ENCODE data around the gene SLC22A12.

SLC22A12 gene

DNA sequence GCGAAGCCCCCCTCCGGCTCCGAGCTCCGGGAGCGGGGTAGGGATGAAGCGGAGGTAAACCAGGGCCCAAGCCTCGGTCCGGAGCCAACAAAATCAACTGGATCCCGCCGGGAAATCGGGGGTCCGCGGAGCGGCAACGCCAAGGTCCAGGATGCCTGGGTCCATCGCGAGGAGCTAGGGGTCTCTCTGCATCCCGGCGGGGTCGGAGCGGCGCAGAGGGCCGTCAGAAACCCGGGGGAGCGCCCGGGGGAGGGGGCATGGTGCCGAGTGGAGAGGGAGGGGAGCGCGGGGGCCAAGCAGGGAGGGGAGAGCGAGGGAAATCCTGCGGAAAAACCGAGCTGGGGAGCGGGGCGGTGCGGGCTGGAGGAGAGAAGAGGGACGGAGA, 51.8 kb downstream of the SLC22A12 start:
- TF ChIP-seq CTCF (IDR thresholded peaks at IDR 0.05; ENCODE audit: borderline replicate concordance, insufficient read depth, low read depth, low read length): no peak
- H3K4me3 ChIP-seq (ENCODE audit: low read depth, low read length): no peak overlapping the region

- no peak overlapping the region for H3K4me3 ChIP-seq (ENCODE audit: low read depth, low read length)
- TF ChIP-seq CTCF (IDR thresholded peaks at IDR 0.05; ENCODE audit: borderline replicate concordance, insufficient read depth, low read depth, low read length): no peak
Observed at GRCh38 chr11:64643256-64643881, 52.3 kb downstream of the SLC22A12 start.

DNA sequence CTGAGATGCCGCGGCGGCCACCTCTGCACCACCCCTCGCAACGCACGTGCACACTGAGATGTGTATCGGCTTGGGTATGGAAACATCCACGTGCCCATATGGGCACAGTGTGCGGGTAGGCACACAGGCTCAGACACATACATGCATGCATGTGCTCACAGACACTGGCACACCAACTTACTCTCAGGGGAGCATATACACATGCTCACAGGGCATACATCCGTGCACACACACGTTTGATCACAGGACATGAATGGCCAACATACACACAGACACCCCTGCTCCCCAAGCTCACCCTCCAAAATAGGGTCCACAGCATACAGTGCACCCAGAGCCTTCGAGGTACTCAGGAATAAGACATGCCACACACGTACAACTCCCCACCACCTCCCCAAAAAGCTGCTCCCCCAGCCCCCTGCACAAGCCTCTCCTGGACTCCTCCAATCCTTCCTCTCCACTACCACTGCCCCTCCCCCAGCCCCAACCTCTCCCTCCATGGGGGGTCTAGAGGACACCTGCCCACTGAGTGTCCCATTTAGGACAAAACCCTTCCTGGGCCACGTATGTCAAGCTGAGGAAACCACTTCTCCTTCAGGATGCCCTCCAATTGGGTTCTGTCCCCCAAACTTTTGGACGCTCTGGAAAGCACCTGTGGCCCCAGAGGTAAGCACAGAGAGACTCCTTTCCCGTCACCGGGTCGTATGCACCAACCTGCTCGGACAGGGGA, 53.1 kb downstream of the SLC22A12 start:
- H3K4me3 ChIP-seq (ENCODE audit: low read depth, low read length): no peak overlapping the region
- no peak for TF ChIP-seq CTCF (IDR thresholded peaks at IDR 0.05; ENCODE audit: borderline replicate concordance, insufficient read depth, low read depth, low read length)

- no peak for TF ChIP-seq CTCF (IDR thresholded peaks at IDR 0.05; ENCODE audit: borderline replicate concordance, insufficient read depth, low read depth, low read length)
- no peak overlapping the region for H3K4me3 ChIP-seq (ENCODE audit: low read depth, low read length)
Observed at GRCh38 chr11:64644647-64645275, 53.7 kb downstream of the SLC22A12 start.

- TF ChIP-seq CTCF (IDR thresholded peaks at IDR 0.05; ENCODE audit: borderline replicate concordance, insufficient read depth, low read depth, low read length): no peak
- no peak overlapping the region for H3K4me3 ChIP-seq (ENCODE audit: low read depth, low read length)
Observed at GRCh38 chr11:64647019-64647779, 56.2 kb downstream of the SLC22A12 start.

DNA sequence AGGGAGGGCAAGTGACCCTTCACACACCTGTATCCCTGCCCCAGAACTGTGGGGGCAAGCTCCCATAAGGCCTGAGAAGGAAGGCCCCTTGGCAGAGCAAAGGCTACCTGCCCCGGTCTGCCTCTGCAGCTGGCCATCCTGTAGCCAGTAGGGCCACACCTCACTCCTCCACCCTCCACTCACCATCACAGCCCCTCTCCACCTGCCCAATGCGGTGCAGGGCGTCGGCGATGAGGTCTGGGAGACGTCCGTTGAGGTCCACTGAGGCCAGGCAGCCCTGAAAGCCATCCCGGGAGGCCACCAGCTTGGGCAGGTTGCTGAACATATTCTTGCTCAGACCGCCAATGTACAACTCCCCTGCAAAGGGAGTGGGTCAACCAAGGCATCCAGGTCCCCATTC, 57.5 kb downstream of the SLC22A12 start:
- H3K4me3 ChIP-seq (ENCODE audit: low read depth, low read length): no peak overlapping the region
- no peak for TF ChIP-seq CTCF (IDR thresholded peaks at IDR 0.05; ENCODE audit: borderline replicate concordance, insufficient read depth, low read depth, low read length)
